ENCODE data around the gene DAB2.

DAB2 gene

DNA sequence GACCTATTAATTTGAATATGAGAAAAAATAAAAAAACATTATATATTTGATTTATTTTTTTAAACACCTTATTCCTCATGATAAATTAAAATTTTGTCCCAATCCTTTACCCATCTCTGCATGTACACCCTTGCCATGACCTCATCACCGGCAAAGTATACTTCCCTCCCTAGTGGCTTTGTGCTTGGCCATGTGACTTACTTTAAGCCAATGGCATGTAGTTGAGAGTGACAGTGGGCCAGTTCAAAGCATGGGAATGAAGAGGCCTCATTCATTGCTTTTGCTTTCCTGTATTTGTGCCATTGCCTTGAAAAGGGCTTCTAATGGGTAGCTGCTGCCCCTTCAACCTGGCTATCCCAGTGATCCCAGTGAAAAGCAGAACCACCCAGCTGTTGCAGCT lies 91.7 kb downstream of the DAB2 start:
- no peak for DNase-seq

DNA sequence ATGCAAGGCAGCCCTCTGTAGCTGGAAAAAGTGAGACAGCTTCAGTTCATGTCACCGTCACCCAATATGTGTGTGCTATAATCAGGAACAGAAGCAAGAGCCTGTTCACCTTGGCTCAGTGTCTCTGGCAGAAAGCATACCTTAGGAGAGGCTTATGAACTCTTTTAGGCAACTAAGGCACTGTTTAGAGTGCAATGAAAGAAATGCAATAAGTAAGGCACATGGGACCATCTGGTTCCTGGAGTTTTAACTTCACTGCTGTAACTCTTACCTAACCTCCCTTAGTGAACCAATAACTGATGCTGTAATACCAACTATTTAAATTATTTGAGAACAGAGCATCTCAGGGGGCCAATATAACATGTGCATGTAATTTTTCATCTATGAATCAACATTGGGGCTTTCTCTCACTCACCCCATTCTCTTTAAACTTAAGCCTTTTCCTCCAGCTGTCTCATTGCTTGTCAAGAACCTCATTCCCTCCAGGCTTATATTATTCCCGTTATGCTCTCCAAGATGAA lies 92.9 kb downstream of the DAB2 start:
- DNase-seq = no peak

DNA sequence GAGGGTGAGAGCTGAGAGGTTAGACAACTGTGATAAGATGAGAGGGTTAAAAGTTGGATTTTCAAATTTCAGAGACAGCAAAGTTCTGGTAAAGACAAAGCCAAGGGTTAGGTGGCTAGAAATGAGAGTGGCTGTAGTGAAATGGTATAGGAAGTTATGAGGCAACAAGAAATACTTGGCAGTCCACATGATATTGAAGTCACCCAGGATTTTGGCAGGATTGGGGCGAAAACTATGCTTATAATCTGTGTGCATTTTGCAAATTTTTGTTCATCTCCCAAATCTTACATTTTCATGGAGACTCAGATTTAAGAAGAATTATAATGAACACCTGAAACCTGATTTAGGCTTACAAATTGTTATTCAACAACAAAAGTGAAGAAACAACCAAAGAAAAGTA lies 96.0 kb downstream of the DAB2 start:
- DNase-seq = no peak

DNA sequence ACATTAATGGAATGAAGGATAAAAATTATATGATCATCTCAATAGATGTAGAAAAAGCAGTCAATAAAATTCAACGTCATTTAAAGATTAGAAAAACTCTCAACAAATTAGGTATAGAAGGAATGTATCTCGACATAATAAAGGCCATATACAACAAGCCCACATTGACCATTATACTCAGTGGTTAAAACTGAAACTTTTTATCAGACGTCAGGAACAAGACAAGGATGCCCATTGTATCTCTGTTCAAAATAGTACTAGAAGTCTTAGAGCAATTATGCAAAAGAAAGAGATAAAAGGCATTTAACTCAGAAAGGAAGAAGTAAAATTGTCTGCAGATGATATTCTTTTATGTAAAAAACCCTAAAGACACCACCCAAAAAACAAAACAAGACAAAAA lies 101.2 kb downstream of the DAB2 start:
- DNase-seq = no peak

All from AML-193 (cell line).